Type B pancreatic cell (in vitro differentiated cells): Measurements from ENCODE around the gene DOCK2. TPM values are rescaled to one million over a fixed set of nuclear protein-coding genes. Genes with fewer than 3 reads are reported as not detected.

ENCODE experiments used
- DNase-seq: peaks from one replicate; pipeline ENCODE4 v3.0.0; 2021; ENCODE audit warnings: mixed read lengths; ENCODE audit not compliant: unreplicated experiment; ENCODE audit errors: extremely low spot score
- H3K27ac Mint-ChIP-seq: 2 replicates; pipeline ENCODE4 v1.8.0; 2021; ENCODE audit warnings: mild to moderate bottlenecking, mixed read lengths
- H3K27me3 Mint-ChIP-seq: 2 replicates; pipeline ENCODE4 v1.8.0; 2021; ENCODE audit warnings: mixed read lengths
- H3K36me3 Mint-ChIP-seq: 2 replicates; pipeline ENCODE4 v1.8.0; 2021; ENCODE audit warnings: mixed read lengths
- H3K4me1 Mint-ChIP-seq: one replicate; pipeline ENCODE4 v1.8.0; 2021; ENCODE audit warnings: mixed read lengths; ENCODE audit not compliant: unreplicated experiment
- H3K4me3 Mint-ChIP-seq: 2 replicates; pipeline ENCODE4 v1.8.0; 2021; ENCODE audit warnings: mild to moderate bottlenecking, mixed read lengths
- H3K9me3 Mint-ChIP-seq: 2 replicates; pipeline ENCODE4 v1.8.0; 2021; ENCODE audit warnings: mixed read lengths
- total RNA-seq: library from RNA; stranded (reverse); gene quantifications from 2 replicates; pipeline ENCODE4 v1.2.1, GENCODE V29; 2021; ENCODE audit warnings: low replicate concordance
- TF ChIP-seq, protein P1 (sequence below): fragments of 200-600 bp; sonication (generic); conservative IDR thresholded peaks from 2 replicates; pipeline ENCODE4 v1.5.0; 2021; ENCODE audit warnings: antibody characterized with exemption, mild to moderate bottlenecking

Gene DOCK2
- total RNA-seq, 1 donor from 2014 or later = 0.82 TPM

DNA sequence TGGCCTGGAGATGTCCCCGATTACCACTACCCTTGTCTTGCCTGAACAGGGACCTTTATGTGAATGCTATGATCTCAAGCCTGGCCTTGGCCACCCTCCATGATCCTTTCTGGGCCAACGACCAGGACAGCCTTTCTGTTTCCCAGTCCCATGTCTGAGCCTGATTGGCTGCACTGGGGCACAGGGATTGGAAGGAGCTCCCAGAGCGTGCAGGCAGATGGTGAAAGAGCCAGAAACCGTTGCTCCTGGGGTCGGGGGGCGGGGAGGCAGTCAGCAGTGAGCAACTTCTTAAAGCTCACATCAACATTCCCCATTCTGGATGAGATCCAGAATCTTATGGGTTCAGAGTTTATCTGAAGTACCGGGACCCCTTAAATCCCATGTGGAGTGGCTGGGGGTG, 258.9 kb downstream of the DOCK2 start:
- Mint-ChIP-seq H3K27me3 (peaks cover 26% of the 10 kb centered on the region), H3K27ac (no peak overlapping the region), H3K4me1 (no peaks in the 10 kb centered on the region), H3K36me3 (no peaks in the 10 kb centered on the region), H3K9me3 (no peaks in the 10 kb centered on the region), H3K4me3 (no peak overlapping the region)
- no peak for DNase-seq
- TF ChIP-seq, protein P1, sequence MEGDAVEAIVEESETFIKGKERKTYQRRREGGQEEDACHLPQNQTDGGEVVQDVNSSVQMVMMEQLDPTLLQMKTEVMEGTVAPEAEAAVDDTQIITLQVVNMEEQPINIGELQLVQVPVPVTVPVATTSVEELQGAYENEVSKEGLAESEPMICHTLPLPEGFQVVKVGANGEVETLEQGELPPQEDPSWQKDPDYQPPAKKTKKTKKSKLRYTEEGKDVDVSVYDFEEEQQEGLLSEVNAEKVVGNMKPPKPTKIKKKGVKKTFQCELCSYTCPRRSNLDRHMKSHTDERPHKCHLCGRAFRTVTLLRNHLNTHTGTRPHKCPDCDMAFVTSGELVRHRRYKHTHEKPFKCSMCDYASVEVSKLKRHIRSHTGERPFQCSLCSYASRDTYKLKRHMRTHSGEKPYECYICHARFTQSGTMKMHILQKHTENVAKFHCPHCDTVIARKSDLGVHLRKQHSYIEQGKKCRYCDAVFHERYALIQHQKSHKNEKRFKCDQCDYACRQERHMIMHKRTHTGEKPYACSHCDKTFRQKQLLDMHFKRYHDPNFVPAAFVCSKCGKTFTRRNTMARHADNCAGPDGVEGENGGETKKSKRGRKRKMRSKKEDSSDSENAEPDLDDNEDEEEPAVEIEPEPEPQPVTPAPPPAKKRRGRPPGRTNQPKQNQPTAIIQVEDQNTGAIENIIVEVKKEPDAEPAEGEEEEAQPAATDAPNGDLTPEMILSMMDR = no peak

DNA sequence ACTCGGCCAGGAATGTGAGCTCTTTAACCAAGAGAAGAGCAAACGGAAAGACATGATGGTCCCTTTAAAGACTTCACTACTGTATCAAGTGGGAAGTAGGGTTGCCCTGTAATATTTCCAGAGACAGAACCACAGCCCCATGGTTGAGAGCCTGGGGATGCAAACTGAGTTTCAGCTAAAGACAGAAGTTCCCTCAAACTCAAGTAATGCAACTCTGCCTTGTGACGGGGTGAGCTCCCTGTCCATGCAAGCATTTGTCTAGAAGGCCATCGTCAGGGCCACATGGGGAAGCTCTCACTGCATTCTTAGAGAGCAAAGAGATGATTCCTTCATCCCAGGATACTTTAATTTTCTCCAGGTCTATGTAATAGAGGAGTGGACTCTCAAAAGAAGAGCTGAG, 260.4 kb downstream of the DOCK2 start:
- H3K4me1 Mint-ChIP-seq = no peaks in the 10 kb centered on the region
- no peaks in the 10 kb centered on the region for H3K36me3 Mint-ChIP-seq
- H3K27ac Mint-ChIP-seq = no peak overlapping the region
- peaks cover 20% of the 10 kb centered on the region for H3K27me3 Mint-ChIP-seq
- no peaks in the 10 kb centered on the region for H3K9me3 Mint-ChIP-seq
- DNase-seq = no peak
- TF ChIP-seq, protein P1 = no peak
- H3K4me3 Mint-ChIP-seq = no peak overlapping the region

DNA sequence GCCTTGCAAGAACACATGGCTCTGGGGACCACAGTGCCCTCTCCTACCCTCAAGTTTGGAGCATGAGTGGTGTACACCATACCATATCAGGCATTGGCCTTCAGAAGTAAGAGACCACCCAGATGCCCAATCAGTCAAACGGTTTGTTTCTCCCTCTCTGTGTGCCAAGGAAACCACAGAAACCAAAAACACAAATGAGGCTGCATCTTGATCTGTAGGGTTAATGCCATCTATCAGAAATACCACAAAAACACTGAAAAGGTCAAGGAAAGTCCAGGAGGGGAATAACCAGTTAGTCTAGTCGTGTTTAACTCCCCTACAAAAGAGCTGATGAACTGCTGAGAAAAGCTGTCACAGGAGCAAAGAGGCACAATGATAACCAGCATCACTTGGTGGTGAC, 264.8 kb downstream of the DOCK2 start:
- H3K36me3 Mint-ChIP-seq = no peaks in the 10 kb centered on the region
- H3K9me3 Mint-ChIP-seq = no peaks in the 10 kb centered on the region
- H3K27me3 Mint-ChIP-seq = peaks cover 12% of the 10 kb centered on the region
- no peak overlapping the region for H3K4me3 Mint-ChIP-seq
- no peak for DNase-seq
- H3K27ac Mint-ChIP-seq = no peak overlapping the region
- H3K4me1 Mint-ChIP-seq = peaks cover 6% of the 10 kb centered on the region
- TF ChIP-seq, protein P1 = no peak

DNA sequence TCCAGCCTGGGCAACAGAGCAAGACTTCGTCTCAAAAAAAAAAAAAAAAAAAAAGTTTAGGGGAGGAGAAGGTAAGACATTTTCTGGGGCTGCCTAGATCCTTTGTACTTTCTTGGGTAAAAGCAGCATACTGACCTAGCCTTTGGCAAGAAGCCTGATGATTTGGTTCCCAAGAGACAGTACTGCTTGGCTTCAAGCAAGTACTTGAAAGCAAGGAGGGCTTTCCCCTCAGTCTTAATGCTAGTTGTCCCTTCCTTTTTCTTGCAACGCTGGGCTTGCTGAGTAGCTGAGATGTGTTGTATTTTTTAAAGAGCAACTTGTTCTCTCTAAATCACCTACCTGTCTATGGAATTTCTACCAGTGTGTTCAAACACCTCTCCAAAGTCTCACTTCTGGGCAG, 267.0 kb downstream of the DOCK2 start:
- Mint-ChIP-seq H3K27me3 (peaks cover 10% of the 10 kb centered on the region), H3K4me1 (peaks cover 6% of the 10 kb centered on the region), H3K27ac (no peak overlapping the region), H3K9me3 (no peaks in the 10 kb centered on the region), H3K4me3 (no peak overlapping the region), H3K36me3 (no peaks in the 10 kb centered on the region)
- TF ChIP-seq, protein P1 = no peak
- DNase-seq = no peak

DNA sequence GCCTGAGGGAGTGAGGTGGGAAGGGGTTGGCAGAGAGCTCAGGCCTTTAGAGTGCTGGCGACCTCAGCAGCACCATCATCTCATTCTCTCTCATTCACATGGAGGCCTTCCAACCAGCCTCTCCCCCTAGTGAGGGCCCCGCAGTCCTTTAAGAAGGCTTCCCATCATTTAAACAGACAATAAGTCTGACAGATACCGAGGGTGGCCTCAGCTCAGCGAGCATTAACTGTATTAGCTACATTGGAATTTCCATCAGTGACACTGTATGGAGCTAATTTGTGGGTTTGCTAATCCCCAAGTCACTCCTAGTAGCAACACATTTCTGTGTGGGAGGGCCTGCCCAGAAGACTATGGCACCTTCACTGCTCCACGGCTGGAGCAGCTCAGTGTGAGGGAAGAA, 267.4 kb downstream of the DOCK2 start:
- H3K4me3 Mint-ChIP-seq = no peak overlapping the region
- TF ChIP-seq, protein P1 = no peak
- peaks cover 6% of the 10 kb centered on the region for H3K4me1 Mint-ChIP-seq
- H3K9me3 Mint-ChIP-seq = no peaks in the 10 kb centered on the region
- DNase-seq = no peak
- H3K27ac Mint-ChIP-seq = no peak overlapping the region
- no peaks in the 10 kb centered on the region for H3K36me3 Mint-ChIP-seq
- H3K27me3 Mint-ChIP-seq = peaks cover 10% of the 10 kb centered on the region

DNA sequence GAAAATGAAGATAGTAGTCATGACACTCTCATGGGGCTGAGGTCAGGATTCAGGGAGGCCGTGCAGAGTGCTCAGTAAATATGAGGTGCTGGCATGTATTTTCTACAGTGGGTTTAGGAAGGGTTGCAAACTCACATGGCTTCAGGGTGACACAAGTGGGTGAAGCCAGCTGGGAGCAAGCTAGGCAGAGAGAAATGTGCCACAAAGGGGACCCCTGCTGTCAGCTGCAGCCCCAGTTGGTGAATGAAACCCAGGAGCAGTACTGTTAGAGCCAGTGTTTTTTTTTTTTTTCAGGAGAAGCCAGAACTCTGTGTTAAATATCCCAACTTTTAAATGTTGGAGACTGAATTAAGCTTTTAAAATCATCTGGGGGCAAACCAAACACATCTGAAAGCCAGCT, 267.9 kb downstream of the DOCK2 start:
- no peak overlapping the region for H3K27ac Mint-ChIP-seq
- H3K4me1 Mint-ChIP-seq = peaks cover 12% of the 10 kb centered on the region
- H3K27me3 Mint-ChIP-seq = peaks cover 8% of the 10 kb centered on the region
- TF ChIP-seq, protein P1 = no peak
- DNase-seq = no peak
- no peak overlapping the region for H3K4me3 Mint-ChIP-seq
- H3K36me3 Mint-ChIP-seq = no peaks in the 10 kb centered on the region
- H3K9me3 Mint-ChIP-seq = no peaks in the 10 kb centered on the region
